Suprapubic skin (tissue), 4 donors: ENCODE measurements around the gene RSRP1.

Experiments used
- EP300 ChIP-seq: sonication (generic); formaldehyde crosslinking; IDR thresholded peaks from one replicate; pipeline ENCODE4 v1.6.1; 2017; ENCODE audit warnings: antibody characterized with exemption
- POLR2A ChIP-seq, 2 donors: fragments of 450-650 bp; IDR thresholded peaks; one replicate each; pipeline ENCODE4 v1.6.1; 2017; ENCODE audit warnings: antibody characterized with exemption in 2 of 2, mild to moderate bottlenecking in 2 of 2, moderate library complexity in 2 of 2
- POLR2AphosphoS5 ChIP-seq, 3 donors: sonication (generic); formaldehyde crosslinking; IDR thresholded peaks; one replicate each; pipeline ENCODE4 v1.6.1; 2017; ENCODE audit warnings: antibody characterized with exemption in 3 of 3
- TF ChIP-seq, protein P1 (sequence below), 2 donors: fragments of 200-600 bp in 1 of 2; fragments of 450-650 bp in 1 of 2; sonication (generic) in 1 of 2; IDR thresholded peaks; one replicate each; pipeline ENCODE4 v1.5.1; 2016 to 2019; ENCODE audit warnings: antibody characterized with exemption in 2 of 2, mild to moderate bottlenecking in 1 of 2, moderate library complexity in 1 of 2

- TF ChIP-seq, protein P1, sequence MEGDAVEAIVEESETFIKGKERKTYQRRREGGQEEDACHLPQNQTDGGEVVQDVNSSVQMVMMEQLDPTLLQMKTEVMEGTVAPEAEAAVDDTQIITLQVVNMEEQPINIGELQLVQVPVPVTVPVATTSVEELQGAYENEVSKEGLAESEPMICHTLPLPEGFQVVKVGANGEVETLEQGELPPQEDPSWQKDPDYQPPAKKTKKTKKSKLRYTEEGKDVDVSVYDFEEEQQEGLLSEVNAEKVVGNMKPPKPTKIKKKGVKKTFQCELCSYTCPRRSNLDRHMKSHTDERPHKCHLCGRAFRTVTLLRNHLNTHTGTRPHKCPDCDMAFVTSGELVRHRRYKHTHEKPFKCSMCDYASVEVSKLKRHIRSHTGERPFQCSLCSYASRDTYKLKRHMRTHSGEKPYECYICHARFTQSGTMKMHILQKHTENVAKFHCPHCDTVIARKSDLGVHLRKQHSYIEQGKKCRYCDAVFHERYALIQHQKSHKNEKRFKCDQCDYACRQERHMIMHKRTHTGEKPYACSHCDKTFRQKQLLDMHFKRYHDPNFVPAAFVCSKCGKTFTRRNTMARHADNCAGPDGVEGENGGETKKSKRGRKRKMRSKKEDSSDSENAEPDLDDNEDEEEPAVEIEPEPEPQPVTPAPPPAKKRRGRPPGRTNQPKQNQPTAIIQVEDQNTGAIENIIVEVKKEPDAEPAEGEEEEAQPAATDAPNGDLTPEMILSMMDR (IDR thresholded peaks at IDR 0.05) = no peak
- TF ChIP-seq POLR2AphosphoS5 (IDR thresholded peaks at IDR 0.05) = no peak
- no peak for TF ChIP-seq POLR2A (IDR thresholded peaks at IDR 0.05)
- TF ChIP-seq EP300 = no peak
Measured at GRCh38 chr1:25212725-25213124, 34.5 kb downstream of the RSRP1 start.
